Left renal cortex interstitium (tissue), 4 donors: Measurements from ENCODE around the gene SNRNP35. TPM values are rescaled to one million over a fixed set of nuclear protein-coding genes. Genes with fewer than 3 reads are reported as not detected.
A peak's percentile ranks its signal among the peaks of the same experiment; 100 is the strongest.
"Not testable (repeated sequence)": the region's sequence is repeated elsewhere in the genome, so short reads cannot be mapped to it uniquely, and the experiment has no call there.

Experiments used
- DNase-seq, 4 donors: peaks; one replicate each; pipeline ENCODE4 v3.0.0-alpha.2; 2013; ENCODE audit warnings: low read depth in 4 of 4, low spot score in 2 of 4, missing footprints in 1 of 4
- polyA plus RNA-seq, 4 donors: library from polyadenylated mRNA; unstranded; fragments of 120-200 nt; gene quantifications; one replicate each; pipeline ENCODE4 v1.2.1, GENCODE V29; 2013; ENCODE audit not compliant: insufficient read length in 4 of 4

SNRNP35 gene
- polyA plus RNA-seq, 4 donors = 39.1 to 48.3 (median 44.4) TPM

DNA sequence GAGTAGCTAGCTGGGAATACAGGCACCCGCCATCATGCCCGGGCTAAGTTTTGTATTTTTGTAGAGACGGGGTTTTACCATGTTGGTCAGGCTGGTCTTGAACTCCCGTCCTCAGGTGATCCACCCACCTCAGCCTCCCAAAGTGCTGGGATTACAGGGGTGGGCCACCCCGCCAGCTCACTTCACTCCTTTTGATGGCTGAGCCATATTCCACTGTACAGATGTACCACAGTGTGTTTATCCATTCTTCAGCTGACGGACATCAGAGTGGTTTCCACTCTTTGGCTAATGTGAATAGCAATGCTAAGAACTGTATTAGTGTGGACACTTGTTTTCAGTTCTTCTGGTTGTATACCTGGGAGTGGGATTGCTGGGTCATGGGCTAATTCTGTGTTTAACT, 29.5 kb downstream of the SNRNP35 start:
- DNase-seq = no peak

DNA sequence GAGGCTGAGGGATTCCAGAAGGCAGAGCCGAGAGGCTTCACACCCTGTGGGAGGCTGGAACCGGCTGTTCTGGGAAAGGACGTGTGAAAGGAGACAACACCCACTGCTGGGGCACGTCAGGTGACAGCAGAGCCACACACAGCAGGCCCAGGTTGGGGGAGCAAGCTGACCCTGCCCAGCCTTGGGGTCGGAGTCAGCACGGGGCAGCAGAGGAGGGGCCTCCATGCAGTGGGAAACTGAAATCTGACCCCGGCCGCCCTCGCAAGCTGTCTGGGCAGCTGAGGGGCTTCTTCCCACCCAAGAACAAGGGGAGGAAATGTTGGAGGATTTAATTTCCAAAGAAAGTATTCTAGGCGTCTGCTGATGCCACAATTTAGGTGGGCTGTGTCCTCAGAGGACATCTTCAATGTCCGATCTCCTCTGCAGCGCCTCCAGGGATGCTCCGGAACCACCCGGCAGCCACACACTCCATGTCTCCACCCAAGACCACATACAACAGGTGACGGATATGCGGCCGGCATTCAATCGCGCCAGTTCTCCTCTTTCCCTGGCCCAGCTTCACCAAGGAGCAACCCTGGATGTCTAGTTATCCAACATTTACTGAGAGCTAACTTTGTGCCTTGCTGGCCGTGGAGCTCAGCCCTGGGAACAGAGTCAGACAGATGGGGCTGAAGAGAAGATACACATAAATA, 30.7 kb downstream of the SNRNP35 start:
- DNase-seq = peak in 1 of 4 donors; percentile 53

DNA sequence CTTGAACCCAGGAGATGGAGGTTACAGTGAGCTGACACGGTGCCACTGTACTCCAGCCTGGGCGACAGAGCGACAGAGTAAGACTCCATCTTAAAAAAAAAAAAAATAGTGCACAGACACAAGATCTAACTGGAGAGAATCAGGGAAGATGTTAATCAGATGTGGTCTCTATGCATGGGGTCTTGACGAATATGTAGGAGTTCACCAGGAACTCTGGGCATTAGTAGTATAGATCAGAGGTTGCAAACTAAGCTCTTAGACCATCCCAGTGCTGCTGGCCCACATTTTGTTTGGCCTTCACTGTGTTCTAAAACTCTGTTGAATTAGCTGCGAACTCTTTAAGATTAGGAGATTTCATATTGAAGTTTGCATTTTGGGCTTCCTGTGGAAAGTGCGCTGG, 31.6 kb downstream of the SNRNP35 start:
- DNase-seq = no peak

DNA sequence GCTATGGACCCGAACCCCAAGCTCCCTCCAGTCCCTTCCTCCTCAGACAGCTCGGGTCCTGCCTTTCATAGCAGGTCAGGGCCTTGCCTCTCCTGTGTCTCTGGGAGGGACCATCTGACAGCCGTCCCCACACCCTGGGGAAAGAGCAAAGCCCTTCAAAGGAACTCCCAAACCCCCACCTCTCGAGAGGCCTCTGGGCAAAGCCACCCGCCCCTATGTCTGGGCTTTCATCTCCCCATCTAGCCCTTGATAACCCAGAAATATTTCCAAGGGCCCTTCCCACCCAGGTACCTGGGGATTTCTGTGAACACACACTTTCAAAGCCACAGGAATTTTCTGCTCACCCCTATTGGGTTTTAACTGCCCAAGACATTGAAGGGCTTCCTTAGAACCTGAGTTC, 32.1 kb downstream of the SNRNP35 start:
- no peak for DNase-seq

DNA sequence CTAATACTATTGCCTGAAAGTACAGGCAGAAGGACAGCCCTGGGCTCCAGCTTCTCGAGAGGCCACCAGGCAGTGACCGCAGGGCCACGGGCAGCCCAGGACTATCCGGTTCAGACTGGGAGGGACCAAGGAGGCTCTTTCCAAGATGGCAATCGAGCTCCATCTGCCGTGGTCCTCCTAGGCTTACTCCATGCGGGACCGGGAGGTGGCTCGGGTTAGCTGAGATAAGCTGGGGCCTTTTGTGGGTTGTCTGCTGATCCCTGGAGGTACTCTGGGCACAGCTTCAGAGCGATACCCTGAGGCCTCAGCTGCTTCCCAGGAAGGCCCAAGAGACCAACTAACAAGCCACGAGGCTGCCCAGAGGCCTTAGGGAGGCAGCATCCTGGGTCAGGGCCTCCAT, 33.1 kb downstream of the SNRNP35 start:
- DNase-seq = no peak

DNA sequence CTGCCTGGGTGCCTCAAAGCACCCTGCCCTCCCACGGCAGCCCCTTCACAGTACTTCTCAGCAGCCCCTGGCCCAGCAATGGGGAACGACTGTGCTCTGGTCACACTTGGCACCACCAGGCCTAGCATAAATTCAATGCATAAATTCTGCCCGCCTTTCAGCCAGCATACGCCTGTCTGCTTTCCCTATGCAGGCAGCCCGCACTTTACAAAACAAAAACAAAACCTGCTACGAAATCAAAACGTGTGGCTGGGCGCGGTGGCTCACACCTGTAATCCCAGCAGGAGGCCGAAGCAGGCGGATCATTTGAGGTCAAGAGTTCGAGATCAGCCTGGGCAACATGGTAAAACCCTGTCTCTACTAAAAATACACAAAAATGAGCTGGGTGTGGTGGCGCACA, 33.5 kb downstream of the SNRNP35 start:
- no peak for DNase-seq

DNA sequence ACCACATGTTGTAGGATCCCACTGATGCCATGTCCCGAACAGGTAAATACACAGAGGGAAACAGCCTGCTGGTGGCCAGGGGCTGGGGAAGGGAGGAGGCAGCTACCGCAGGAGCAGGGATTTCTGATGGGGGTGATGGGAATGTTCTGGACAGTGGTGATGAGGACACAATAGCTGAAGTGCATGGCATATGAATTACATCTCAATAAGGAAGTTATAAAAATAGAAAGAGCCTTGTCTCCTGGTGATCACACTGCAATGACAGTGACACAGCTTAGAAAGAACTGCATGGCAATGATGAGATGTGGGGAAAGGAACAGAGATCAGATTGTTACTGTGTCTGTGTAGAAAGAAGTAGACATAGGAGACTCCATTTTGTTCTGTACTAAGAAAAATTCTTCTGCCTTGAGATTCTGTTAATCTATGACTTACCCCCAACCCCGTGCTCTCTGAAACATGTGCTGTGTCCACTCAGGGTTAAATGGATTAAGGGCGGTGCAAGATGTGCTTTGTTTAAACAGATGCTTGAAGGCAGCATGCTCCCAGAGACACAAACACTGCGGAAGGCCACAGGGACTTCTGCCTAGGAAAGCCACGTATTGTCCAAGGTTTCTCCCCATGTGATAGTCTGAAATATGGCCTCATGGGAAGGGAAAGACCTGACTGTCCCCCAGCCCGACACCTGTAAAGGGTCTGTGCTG, 34.5 kb downstream of the SNRNP35 start:
- not testable (repeated sequence) for DNase-seq

DNA sequence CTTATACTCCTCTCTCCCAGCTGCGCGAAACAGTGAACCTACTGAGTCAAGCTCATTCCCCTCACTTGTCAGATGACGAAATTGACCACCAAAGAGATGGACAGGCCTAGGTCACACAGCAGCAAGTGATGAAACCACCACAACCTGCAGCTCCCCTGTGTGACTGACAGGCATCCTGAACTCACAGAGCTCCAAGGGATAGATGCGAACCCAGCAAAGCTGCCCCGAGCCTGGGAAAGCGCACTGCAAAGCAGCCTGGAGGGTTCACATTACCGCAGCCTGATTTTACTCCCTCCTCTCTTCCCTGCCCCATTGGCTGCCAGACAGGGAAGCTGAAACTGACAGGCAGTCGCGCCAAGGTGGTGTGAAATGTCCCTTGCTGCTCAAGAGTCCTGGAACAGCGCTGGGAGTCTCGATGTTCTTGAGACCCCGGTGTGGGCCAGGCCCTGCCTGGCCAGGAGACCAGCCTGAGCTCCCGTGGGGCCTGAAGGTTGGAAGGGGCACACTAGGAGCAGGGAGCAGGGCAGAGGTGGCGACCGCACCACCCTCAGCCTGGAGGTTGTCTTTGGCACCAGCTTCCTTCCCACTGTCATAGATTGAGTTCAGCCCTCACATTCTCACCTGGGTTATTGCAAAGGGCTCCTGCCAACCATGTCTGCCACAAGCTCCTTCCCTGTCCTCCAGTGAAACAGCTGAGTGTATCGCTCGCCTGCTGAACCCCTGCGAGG, 36.3 kb downstream of the SNRNP35 start:
- no peak for DNase-seq

DNA sequence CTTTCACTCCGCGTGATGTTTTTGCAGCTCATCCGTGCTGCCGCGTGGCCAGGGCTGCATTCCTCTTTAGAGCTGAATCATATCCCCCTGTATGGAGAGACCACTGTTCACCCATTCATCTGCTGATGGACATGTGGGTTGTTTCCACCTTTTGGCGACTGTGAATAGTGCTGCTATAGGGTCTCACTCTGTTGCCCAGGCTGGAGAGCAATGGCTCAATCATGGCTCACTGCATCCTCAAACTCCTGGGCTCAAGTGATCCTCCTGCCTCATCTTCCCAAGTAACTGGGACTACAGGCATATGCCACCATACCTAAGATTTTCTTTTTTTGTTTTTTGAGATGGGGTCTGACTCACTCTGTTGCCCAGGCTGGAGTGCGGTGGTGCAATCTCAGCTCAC, 39.1 kb downstream of the SNRNP35 start:
- DNase-seq = no peak

DNA sequence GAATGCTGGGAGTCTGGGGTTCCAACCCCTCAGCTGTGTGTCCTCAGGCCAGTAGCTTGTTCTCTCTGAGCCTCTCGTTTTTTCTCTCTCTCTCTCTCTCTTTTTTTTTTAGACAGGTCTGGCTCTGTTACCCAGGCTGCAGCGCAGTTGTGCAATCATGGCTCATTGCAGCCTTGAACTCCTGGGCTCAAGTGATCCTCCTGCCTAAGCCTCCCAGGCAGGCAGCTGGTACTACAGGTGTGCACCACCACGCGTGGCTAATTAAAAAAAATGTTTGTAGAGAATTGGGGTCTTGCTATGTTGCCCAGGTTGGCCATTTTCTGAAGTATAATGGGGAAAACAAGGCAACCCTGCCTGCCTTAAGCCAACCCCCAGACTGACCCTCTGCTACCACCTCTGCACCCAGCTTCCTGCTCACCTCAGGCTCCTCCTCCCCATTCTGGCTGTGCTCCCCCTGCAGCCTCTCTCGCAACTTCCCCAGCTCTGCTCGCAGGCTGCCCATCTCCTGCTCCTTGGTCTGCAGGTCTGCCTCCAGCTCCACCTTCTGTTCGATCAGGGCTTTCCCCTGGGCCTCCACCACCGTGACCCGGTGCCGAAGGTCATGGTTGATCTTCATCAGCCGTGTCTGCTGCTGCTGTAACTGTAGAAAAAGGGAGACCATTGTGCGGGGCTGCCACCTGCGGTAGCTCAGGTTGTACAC, 40.3 kb downstream of the SNRNP35 start:
- no peak for DNase-seq

DNA sequence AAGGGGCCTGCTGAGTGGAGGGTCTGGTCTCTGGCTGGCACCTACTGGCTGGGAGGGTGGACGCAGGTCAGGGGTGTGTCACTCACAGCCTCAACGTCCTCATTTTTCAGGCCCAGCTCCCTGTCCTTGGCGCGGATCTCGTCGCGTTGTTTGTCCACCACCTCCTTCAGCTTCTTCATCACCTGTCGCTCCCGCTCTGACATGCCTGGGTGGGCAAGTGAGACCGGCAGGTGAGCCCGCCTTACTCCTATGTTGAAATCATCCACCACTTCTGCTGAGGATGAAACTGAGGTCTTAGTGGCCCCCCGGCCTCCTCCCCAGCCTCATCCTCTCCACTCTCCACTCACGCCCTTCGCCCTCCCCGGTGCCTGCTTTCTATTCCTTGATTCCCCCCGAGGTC, 41.4 kb downstream of the SNRNP35 start:
- DNase-seq = no peak

DNA sequence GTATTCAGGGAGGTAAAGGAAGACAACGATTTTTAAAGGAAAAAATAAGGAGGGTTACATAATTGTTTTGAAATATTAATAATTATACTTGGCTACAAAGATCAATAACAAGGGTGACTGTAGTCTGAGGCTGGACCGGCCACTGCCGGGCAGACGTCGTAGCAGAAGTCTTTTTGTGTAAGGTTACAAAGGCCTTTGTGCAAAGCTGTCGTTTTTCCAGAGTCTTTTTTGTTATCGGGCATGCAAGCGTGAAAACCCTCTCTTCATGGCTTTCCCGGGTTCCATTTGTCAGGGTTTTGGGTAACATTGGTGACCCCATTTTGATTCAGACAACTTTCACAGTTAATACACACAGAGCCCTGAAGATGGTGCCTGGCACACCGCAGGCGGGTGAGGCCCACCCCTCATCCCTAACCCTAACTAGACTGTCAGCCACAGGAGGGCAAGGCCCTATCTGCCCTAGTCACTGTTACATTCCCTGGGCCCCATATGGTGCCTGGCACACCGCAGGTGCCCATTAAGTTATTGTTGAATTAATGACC, 44.3 kb downstream of the SNRNP35 start:
- DNase-seq = no peak

DNA sequence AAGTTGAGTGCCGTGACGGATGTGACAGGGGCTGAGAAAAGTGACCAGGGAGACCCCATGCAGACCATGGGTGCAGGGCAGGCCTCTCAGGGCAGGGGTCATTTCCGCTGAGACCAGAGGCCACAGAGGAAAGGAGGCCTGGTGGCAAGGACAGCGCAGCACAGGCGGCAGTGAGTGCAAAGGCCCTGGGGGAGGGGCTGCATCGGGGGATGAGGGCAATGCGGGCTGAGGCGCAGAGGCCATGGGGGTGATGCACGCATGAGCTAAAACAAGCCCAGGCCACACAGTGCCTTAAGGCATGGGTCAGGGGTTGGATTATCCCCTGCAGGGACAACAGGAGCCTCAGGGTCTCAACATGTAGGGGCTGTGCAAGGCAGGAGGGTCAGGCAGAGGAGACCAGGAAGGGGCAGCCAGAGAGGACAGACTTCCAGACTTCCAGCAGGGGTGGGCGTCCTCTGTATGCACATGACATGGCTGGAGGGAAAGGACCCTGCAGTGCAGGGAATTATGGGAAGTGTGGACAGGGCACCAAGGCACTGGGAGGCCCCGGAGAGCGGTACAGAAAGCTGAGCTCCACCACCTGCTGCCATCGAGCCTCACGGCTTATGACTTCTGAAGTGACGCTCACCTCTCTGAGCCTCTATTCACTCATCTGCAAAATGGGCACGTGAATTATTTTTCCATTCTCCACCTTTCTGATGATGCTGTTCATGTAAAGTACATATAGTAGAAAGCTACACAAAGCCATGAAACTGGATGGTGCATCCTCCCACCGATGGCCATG, 48.3 kb downstream of the SNRNP35 start:
- DNase-seq = no peak

DNA sequence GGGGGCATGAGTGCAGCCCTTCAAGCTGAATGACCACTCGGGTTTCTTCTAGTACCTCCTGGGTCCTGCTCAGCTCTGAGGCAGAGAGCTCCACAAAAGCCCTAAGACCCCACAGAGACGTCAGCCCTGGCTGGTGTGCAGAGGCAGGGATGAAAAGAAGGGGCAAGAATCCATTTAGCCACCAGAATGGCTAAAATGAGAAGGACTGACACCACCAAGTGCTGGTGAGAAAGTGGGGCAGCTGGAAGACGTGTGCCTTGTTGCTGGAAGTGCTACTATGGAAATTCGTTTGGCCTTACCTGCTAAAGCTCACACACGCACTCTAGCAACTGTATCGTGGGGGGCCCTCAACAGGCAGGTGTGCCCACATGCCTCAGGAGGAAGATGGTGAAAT, 48.9 kb downstream of the SNRNP35 start:
- no peak for DNase-seq

DNA sequence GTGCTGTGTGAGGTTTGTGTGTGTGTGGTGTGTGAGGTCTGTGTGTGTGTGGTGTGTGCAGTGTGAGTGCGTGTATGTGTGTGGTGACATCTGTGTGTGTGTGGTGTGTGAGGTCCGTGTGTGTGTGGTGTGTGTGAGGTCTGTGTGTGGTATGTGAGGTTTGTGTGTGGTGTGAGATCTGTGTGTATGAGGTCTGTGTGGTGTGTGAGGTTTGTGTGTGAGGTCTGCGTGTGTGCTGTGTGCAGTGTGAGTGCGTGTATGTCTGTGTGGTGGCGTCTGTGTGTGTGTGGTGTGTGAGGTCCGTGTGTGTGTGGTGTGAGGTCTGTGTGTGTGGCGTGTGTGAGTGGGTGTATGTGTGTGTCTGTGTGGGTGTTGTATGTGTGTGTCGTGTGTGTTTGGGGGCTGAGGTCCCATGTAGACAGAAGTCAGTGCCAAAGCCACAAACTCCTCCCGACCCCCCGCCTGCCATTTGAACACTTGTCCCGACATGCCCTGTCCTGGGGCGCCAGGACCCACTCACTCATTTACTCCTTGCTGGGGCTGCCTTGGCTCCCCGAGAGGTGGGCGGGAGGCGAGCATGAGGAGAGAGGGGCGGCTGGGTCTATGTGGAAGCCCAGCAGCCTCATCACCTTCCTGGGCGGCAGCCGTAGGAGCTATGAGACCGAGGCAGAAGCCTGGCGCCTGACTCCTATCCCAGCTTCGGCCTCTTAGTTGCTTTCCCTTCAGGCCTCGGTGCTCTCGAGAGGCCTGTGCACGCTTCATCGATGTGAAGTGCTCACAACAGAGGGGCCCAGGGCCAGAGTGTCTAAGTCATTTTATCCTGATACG, 55.1 kb downstream of the SNRNP35 start:
- no peak for DNase-seq

DNA sequence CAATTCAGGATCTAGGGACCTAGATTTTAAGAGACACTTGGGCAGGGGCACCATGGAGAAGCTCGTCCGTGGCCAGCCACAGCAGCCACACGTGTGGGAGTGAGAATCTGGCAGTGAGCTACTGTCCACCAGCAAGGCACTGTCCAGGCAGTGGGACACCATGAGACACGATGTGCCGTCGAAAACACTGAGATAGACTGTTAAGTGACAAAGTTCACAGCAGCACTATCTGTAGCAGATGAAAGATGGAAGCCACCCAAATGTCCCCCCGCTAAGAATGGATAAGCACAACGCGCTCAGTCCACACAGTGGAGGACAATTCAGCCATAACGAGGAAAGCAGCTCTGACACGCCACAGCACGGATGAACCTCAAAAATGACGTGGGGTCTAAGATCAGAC, 55.9 kb downstream of the SNRNP35 start:
- no peak for DNase-seq

DNA sequence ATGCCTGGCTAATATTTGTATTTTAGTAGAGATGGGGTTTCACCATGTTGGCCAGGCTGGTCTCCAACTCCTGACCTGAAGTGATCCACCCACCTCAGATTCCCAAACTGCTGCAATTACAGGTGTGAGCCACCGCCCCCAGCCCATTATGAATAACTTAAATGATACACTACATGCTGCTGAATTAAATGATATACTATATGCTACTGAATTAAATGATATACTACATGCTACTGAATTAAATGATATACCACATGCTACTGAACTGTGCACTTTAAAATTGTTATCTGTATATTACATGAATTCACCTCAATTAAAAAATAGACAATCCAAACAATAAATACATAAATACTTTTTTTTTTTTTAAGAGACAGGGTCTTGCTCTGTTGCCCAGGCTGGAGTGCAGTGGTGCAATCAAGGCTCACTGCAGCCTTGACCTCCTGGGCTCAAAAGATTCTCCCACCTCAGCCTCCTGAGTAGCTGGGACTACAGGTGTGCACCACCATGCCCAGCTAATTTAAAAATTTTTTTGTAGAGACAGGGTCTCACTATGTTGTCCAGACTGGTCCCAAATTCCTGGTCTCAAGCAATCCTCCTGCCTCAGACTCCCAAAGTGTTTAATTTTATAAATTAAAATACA, 56.8 kb downstream of the SNRNP35 start:
- not testable (repeated sequence) for DNase-seq

DNA sequence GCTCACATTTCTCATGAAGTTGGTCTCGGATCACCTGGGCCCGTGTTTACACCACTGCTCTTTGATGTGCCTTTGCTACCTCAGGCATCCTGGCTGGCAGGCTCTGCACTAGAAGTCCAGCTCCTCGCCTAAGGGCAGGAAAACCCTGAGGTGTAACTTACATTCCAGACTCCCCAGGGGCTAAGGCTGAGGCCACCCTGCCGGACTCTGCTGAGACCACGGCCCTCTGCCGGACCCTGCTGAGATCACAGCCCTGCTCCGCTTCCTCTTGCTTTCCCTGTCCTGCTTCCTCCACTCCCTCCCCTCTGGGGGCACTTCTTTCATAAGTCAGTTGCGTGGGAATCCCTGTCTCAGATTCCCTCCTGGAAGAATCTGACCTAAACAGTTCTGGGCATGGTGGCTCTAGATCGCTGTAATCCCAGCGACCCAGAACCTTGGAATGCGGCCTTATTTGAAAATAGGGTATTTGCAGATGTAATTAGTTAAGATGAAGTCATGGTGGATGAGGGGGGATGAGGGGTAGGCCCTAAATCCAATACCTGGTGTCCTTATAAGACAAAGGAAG, 58.4 kb downstream of the SNRNP35 start:
- no peak for DNase-seq
